ENCODE results near the gene UIMC1.
A peak's percentile ranks its signal among the peaks of the same experiment; 100 is the strongest.
"Not testable (repeated sequence)": the region's sequence is repeated elsewhere in the genome, so short reads cannot be mapped to it uniquely, and the experiment has no call there.

Gene UIMC1

GRCh38 chr5:177023303-177023664 lies 16.7 kb upstream of the UIMC1 start:
- Mint-ChIP-seq H3K27ac (peak overlapping the region; percentile 99), H3K9me3 (no peaks in the 10 kb centered on the region), H3K4me1 (peaks cover 39% of the 10 kb centered on the region), H3K36me3 (peaks cover 50% of the 10 kb centered on the region), H3K4me3 (peak overlapping the region; percentile 99)
- ATAC-seq (peak; percentile 38), DNase-seq (ENCODE audit: low spot score in 2 of 2) (no peak)

GRCh38 chr5:177022386-177023302 lies 16.1 kb upstream of the UIMC1 start, which contains the start of gene ZNF346:
Gene ZNF346, plus strand, starts transcription at chr5:177022696. Its CDS starts 43 bp downstream, at chr5:177022739.
- H3K27ac Mint-ChIP-seq: peak within 1 kb of the TSS; percentile 99
- H3K4me3 Mint-ChIP-seq: peak within 1 kb of the TSS; percentile 99
- ATAC-seq (peak; percentile 96), DNase-seq (ENCODE audit: low spot score in 2 of 2) (peak; percentile 89 to 93)
- peaks cover 44% of the 10 kb centered on the region for H3K36me3 Mint-ChIP-seq
- H3K9me3 Mint-ChIP-seq: no peaks in the 10 kb centered on the region
- peaks cover 39% of the 10 kb centered on the region for H3K4me1 Mint-ChIP-seq

DNA sequence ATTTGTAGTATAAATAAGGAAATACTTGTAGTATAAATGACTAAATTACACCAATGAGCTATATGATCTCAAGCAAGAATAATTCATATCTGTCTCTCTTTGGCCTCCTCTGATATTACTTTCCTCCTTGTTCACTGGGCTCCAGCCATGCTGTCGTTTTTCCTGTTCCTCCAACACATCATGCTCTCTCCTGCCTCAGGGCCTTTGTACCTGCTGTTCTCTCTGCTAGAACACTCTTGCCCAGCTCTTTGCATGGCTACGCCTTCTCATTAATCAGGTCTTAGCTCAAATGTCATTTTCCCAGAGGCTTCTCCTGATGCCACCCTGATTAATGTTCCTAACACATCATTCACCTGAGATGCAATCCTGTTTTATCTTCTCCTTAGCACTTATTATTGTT lies 13.5 kb upstream of the UIMC1 start:
- ATAC-seq: no peak
- no peak overlapping the region for H3K27ac Mint-ChIP-seq
- no peak for DNase-seq (ENCODE audit: low spot score in 2 of 2)
- H3K36me3 Mint-ChIP-seq: peaks cover 19% of the 10 kb centered on the region
- no peaks in the 10 kb centered on the region for H3K9me3 Mint-ChIP-seq
- peaks cover 33% of the 10 kb centered on the region for H3K4me1 Mint-ChIP-seq
- H3K4me3 Mint-ChIP-seq: no peak overlapping the region

GRCh38 chr5:177018341-177018740 lies 11.8 kb upstream of the UIMC1 start:
- ATAC-seq (no peak), DNase-seq (ENCODE audit: low spot score in 2 of 2) (no peak)
- no peaks in the 10 kb centered on the region for H3K9me3 Mint-ChIP-seq

GRCh38 chr5:177015156-177015555 lies 8.6 kb upstream of the UIMC1 start:
- no peak for DNase-seq (ENCODE audit: low spot score in 2 of 2)
- H3K4me1 Mint-ChIP-seq: no peaks in the 10 kb centered on the region
- no peaks in the 10 kb centered on the region for H3K9me3 Mint-ChIP-seq

More at GRCh38 chr5:177018341-177018740, 11.8 kb upstream of the UIMC1 start:
- Mint-ChIP-seq H3K36me3 (peaks cover 18% of the 10 kb centered on the region), H3K27ac (no peak overlapping the region), H3K4me1 (peaks cover 20% of the 10 kb centered on the region), H3K4me3 (no peak overlapping the region)

GRCh38 chr5:177010153-177010552 lies 3.6 kb upstream of the UIMC1 start:
- Mint-ChIP-seq H3K36me3 (peaks cover 9% of the 10 kb centered on the region), H3K4me1 (peaks cover 12% of the 10 kb centered on the region), H3K9me3 (no peaks in the 10 kb centered on the region), H3K4me3 (no peak overlapping the region), H3K27ac (no peak overlapping the region)
- ATAC-seq: no peak
- no peak for DNase-seq (ENCODE audit: low spot score in 2 of 2)

More at GRCh38 chr5:177015156-177015555, 8.6 kb upstream of the UIMC1 start:
- ATAC-seq: no peak
- Mint-ChIP-seq H3K4me3 (no peak overlapping the region), H3K27ac (no peak overlapping the region), H3K36me3 (no peaks in the 10 kb centered on the region)

DNA sequence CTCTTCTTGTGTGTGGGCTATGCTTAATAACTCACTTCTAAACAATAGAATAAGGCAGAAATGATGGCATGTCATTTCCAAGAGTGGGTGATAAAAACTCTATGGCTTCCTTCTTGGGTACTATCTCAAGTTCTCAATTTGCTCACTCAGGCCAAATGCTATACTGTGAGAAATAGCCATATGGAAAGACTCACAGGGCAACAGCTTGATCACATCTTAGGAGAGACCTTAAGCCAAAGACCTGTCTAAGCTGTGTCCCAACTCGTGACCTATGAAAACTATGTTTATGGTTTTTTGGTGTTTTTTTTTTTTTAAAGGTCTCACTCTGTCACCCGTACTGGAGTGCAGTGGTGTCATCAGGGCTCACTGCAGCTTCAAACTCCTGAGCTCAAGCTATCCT lies 2.1 kb upstream of the UIMC1 start:
- H3K9me3 Mint-ChIP-seq: no peaks in the 10 kb centered on the region

DNA sequence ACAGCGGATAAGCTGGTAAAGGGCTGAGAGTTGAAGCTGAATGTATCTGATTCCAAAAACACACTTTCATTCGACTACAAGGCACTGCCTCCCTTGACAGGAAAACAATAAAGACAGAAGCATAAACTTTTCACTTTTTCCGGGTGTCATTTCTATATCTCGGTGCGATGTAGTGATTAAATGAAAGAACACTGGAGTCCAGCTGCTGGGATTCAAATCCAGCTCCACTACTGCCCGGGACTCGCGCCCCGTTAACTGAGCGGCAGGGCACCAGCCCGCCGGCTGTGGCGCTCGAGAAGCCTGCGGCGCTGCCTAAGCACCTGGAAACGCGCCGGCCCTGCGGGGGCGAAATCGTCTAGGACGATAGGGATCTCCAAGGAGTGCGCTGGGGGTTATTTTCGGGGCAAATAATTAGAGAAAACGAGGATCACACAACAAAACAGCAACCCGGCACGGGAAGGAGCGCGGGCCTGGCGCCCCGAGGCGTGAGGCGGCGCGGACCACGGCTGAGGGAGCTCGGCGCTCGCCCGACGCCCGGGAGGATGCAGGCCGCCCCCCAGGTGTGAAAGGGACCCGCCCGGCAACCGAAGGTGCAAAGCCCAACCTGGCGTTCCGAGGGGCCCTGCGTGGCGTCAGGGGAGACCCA lies 837 bp downstream of the UIMC1 start:
- peaks cover 26% of the 10 kb centered on the region for H3K36me3 Mint-ChIP-seq
- peak overlapping the region; percentile 94 for H3K27ac Mint-ChIP-seq
- ATAC-seq (peak; percentile 68), DNase-seq (ENCODE audit: low spot score in 2 of 2) (peak in 1 of 2 donors; percentile 38)
- no peaks in the 10 kb centered on the region for H3K9me3 Mint-ChIP-seq
- H3K4me1 Mint-ChIP-seq: peaks cover 26% of the 10 kb centered on the region
- peak overlapping the region; percentile 94 for H3K4me3 Mint-ChIP-seq

More for the DNA sequence above, 2.1 kb upstream of the UIMC1 start:
- Mint-ChIP-seq H3K27ac (no peak overlapping the region), H3K36me3 (peaks cover 14% of the 10 kb centered on the region), H3K4me1 (peaks cover 19% of the 10 kb centered on the region), H3K4me3 (no peak overlapping the region)
- DNase-seq (ENCODE audit: low spot score in 2 of 2) (no peak), ATAC-seq (no peak)

GRCh38 chr5:177004961-177005360 lies 1.6 kb downstream of the UIMC1 start:
- peaks cover 28% of the 10 kb centered on the region for H3K4me1 Mint-ChIP-seq
- no peaks in the 10 kb centered on the region for H3K9me3 Mint-ChIP-seq
- DNase-seq (ENCODE audit: low spot score in 2 of 2) (no peak), ATAC-seq (no peak)
- H3K4me3 Mint-ChIP-seq: peak overlapping the region; percentile 94
- peaks cover 34% of the 10 kb centered on the region for H3K36me3 Mint-ChIP-seq
- no peak overlapping the region for H3K27ac Mint-ChIP-seq

GRCh38 chr5:177003649-177004048 lies 2.9 kb downstream of the UIMC1 start:
- Mint-ChIP-seq H3K4me3 (no peak overlapping the region), H3K4me1 (peaks cover 36% of the 10 kb centered on the region), H3K27ac (no peak overlapping the region), H3K9me3 (no peaks in the 10 kb centered on the region), H3K36me3 (peaks cover 41% of the 10 kb centered on the region)
- DNase-seq (ENCODE audit: low spot score in 2 of 2) (no peak), ATAC-seq (no peak)

GRCh38 chr5:176999526-176999925 lies 7.1 kb downstream of the UIMC1 start:
- peaks cover 32% of the 10 kb centered on the region for H3K36me3 Mint-ChIP-seq
- H3K4me1 Mint-ChIP-seq: peaks cover 50% of the 10 kb centered on the region
- H3K27ac Mint-ChIP-seq; H3K4me3 Mint-ChIP-seq; H3K9me3 Mint-ChIP-seq; DNase-seq (ENCODE audit: low spot score in 2 of 2); ATAC-seq: not testable (repeated sequence)

DNA sequence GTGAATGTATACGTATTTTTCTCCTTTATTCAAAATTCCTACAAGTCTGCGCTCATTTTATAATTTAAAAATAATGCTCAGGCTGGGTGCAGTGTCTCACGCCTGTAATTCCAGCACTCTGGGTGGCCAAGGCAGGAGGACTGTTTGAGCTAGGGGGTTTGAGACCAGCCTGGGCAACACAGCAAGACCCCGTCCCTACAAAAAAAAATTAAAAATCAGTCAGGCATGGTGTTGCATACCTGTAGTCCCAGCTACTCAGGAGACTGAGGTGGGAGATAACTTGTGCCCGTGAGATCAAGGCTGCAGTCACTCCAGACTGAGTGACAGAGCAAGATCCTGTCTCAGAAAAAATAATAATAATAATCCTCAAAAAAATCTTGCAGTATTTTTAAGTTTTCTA lies 7.8 kb downstream of the UIMC1 start:
- Mint-ChIP-seq H3K27ac (no peak overlapping the region), H3K36me3 (peaks cover 32% of the 10 kb centered on the region), H3K4me1 (peaks cover 54% of the 10 kb centered on the region), H3K9me3 (no peaks in the 10 kb centered on the region), H3K4me3 (no peak overlapping the region)
- DNase-seq (ENCODE audit: low spot score in 2 of 2) (no peak), ATAC-seq (no peak)

- no peaks in the 10 kb centered on the region for H3K9me3 Mint-ChIP-seq
- DNase-seq (ENCODE audit: low spot score in 2 of 2): no peak
Measured at GRCh38 chr5:176996780-176997179, 9.8 kb downstream of the UIMC1 start.

GRCh38 chr5:176995896-176996767 lies 10.4 kb downstream of the UIMC1 start:
- ATAC-seq: peak; percentile 89
- Mint-ChIP-seq H3K4me3 (peak overlapping the region; percentile 3), H3K9me3 (no peaks in the 10 kb centered on the region), H3K4me1 (peaks cover 48% of the 10 kb centered on the region), H3K27ac (peak overlapping the region; percentile 76), H3K36me3 (peaks cover 24% of the 10 kb centered on the region)
- no peak for DNase-seq (ENCODE audit: low spot score in 2 of 2)

More at GRCh38 chr5:176996780-176997179, 9.8 kb downstream of the UIMC1 start:
- Mint-ChIP-seq H3K27ac (peak overlapping the region; percentile 76), H3K4me1 (peaks cover 48% of the 10 kb centered on the region), H3K36me3 (peaks cover 30% of the 10 kb centered on the region), H3K4me3 (no peak overlapping the region)
- no peak for ATAC-seq

DNA sequence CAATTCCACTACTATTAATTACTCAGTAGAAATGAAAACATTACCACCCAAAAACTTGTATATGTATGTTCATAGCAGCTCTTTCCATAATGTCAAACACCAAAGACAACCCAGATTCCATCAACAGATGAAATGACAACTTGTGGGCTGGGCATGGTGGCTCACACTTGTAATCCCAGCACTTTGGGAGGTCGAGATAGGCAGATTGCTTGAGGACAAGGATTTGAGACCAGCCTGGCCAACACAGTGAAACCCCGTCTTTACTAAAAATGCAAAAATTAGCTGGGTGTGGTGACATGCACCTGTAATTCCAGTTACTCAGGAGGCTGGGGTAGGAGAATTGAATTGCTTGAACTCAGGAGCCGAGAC lies 11.5 kb downstream of the UIMC1 start:
- ATAC-seq (no peak), DNase-seq (ENCODE audit: low spot score in 2 of 2) (no peak)
- Mint-ChIP-seq H3K4me3 (no peak overlapping the region), H3K9me3 (no peaks in the 10 kb centered on the region), H3K4me1 (peaks cover 47% of the 10 kb centered on the region), H3K36me3 (peaks cover 13% of the 10 kb centered on the region), H3K27ac (peak overlapping the region; percentile 76)

Data from stimulated activated effector memory CD8-positive, alpha-beta T cell treated with anti-CD3 and anti-CD28 coated beads, Interleukin-12 subunit alpha, Interleukin-12 subunit beta, amount 100 ng/mL, for 72 hours (primary cell).